Myocyte (in vitro differentiated cells): ENCODE measurements around the gene TCHH. TPM values are rescaled to one million over a fixed set of nuclear protein-coding genes. Genes with fewer than 3 reads are reported as not detected.

Experiments used
- DNase-seq: peaks from one replicate; pipeline ENCODE4 v3.0.0-alpha.2; 2012; ENCODE audit warnings: low read depth
- total RNA-seq: library from RNA; depleted of rRNA; stranded (reverse); fragments of >200 nt; gene quantifications from 2 replicates; pipeline ENCODE4 v1.2.3, GENCODE V29; 2014

Gene TCHH
- total RNA-seq, 1 donor from 2014 or later, result not detected

GRCh38 chr1:152061952-152062351 is 53.3 kb downstream of the TCHH start:
- peak; percentile 78 for DNase-seq

Other genes starting within 250 kb of the TCHH start
- gene THEM4, start 205.9 kb downstream of the TCHH start, total RNA-seq, result 12.2 and 12.8 TPM in 2 replicates
- 31.6 and 36.0 TPM in 2 replicates for gene S100A10, start 121.6 kb downstream of the TCHH start, total RNA-seq
- gene S100A11, start 78.4 kb downstream of the TCHH start, total RNA-seq, result 227 and 251 TPM in 2 replicates
- not detected in 2 replicates for gene TCHHL1, start 26.4 kb downstream of the TCHH start, total RNA-seq
- 1.0 and 1.9 TPM in 2 replicates for gene RPTN, start 43.8 kb upstream of the TCHH start, total RNA-seq
- not detected in 2 replicates for gene HRNR, start 108.7 kb upstream of the TCHH start, total RNA-seq
- gene FLG, start 209.8 kb upstream of the TCHH start, total RNA-seq, result 0.13 and 0.21 TPM in 2 replicates
- gene FLG2, start 244.6 kb upstream of the TCHH start, total RNA-seq, result not detected in 2 replicates